IMR-90 (cell line): Measurements from ENCODE around the gene PYGL. TPM values are rescaled to one million over a fixed set of nuclear protein-coding genes. Genes with fewer than 3 reads are reported as not detected.

Experiments
- ATAC-seq: fragments of 200-7000 bp; cut with Tn5 transposase; 2 replicates; pipeline ENCODE4 v1.9.1; 2020; ENCODE audit warnings: low read depth, mild to moderate bottlenecking, moderate library complexity
- BruUV-seq: library from RNA; stranded (reverse); fragments of 400-500 nt; replicated peaks from 2 replicates; lab custom pipeline; 2021; lab: Mats Ljungman, UMichigan
- CTCF ChIA-PET: fragments of 300-600 bp; formaldehyde crosslinking; extraction: SDS; loops from one replicate; lab custom pipeline; 2021; ENCODE audit warnings: antibody characterized with exemption; lab: Yijun Ruan, JAX
- POLR2A ChIA-PET: fragments of 300-600 bp; sonication (Branson Sonifier 250); formaldehyde crosslinking; loops from one replicate; lab custom pipeline; 2022; ENCODE audit warnings: antibody characterized with exemption; ENCODE audit not compliant: unreplicated experiment; lab: Charles Lee
- DNase-seq: peaks from one replicate; pipeline ENCODE4 v3.0.0; 2013
- H2AFZ ChIP-seq: replicated peaks from 2 replicates; pipeline ENCODE3; 2013; ENCODE audit warnings: low read length, mild to moderate bottlenecking; ENCODE audit not compliant: poor library complexity
- H2AK5ac ChIP-seq: 2 replicates; pipeline ENCODE4 v1.6.1; 2013; ENCODE audit warnings: low read depth, low read length, inconsistent platforms
- H2AK9ac ChIP-seq: replicated peaks from 2 replicates; pipeline ENCODE3; 2013; ENCODE audit warnings: mild to moderate bottlenecking, low read depth, low read length, moderate library complexity; ENCODE audit not compliant: poor library complexity
- H2BK120ac ChIP-seq: 2 replicates; pipeline ENCODE4 v1.6.1; 2013; ENCODE audit warnings: low read depth, low read length, inconsistent platforms
- H2BK15ac ChIP-seq: 3 replicates; pipeline ENCODE4 v1.6.1; 2013; ENCODE audit warnings: low read depth, low read length, inconsistent platforms
- H2BK20ac ChIP-seq: 2 replicates; pipeline ENCODE4 v1.6.1; 2013; ENCODE audit warnings: low read depth, mild to moderate bottlenecking, inconsistent platforms, low read length, moderate library complexity
- H2BK5ac ChIP-seq: 2 replicates; pipeline ENCODE4 v1.6.1; 2013; ENCODE audit warnings: mild to moderate bottlenecking, low read depth, low read length, inconsistent platforms; ENCODE audit not compliant: poor library complexity, severe bottlenecking
- H3K14ac ChIP-seq: replicated peaks from 2 replicates; pipeline ENCODE4 v1.6.1; 2013; ENCODE audit warnings: low read depth, low read length, inconsistent platforms
- H3K18ac ChIP-seq: 2 replicates; pipeline ENCODE4 v1.6.1; 2013; ENCODE audit warnings: low read depth, low read length, control low read depth
- H3K23ac ChIP-seq: 2 replicates; pipeline ENCODE4 v1.6.1; 2013; ENCODE audit warnings: low read depth, low read length, inconsistent platforms
- H3K27ac ChIP-seq: 2 replicates; pipeline ENCODE4 v1.5.1; 2013; ENCODE audit warnings: mild to moderate bottlenecking, control low read depth, low read length; ENCODE audit not compliant: insufficient read depth
- H3K27me3 ChIP-seq: 2 replicates; pipeline ENCODE4 v1.6.1; 2013; ENCODE audit warnings: low read length; ENCODE audit not compliant: control insufficient read depth, insufficient read depth
- H3K36me3 ChIP-seq: 2 replicates; pipeline ENCODE4 v1.6.1; 2013; ENCODE audit warnings: low read length, mixed read lengths; ENCODE audit not compliant: control insufficient read depth, insufficient read depth
- H3K4ac ChIP-seq: 2 replicates; pipeline ENCODE4 v1.6.1; 2013; ENCODE audit warnings: low read depth, low read length, inconsistent platforms
- H3K4me1 ChIP-seq: 2 replicates; pipeline ENCODE4 v1.6.1; 2013; ENCODE audit warnings: low read length, mixed read lengths; ENCODE audit not compliant: control insufficient read depth, insufficient read depth
- H3K4me2 ChIP-seq: 2 replicates; pipeline ENCODE4 v1.6.1; 2013; ENCODE audit warnings: low read depth, mild to moderate bottlenecking, control low read depth, low read length, moderate library complexity
- H3K4me3 ChIP-seq: 2 replicates; pipeline ENCODE4 v1.5.1; 2013; ENCODE audit warnings: low read depth, mild to moderate bottlenecking, control low read depth, low read length, moderate library complexity; ENCODE audit not compliant: insufficient read depth
- H3K56ac ChIP-seq: 2 replicates; pipeline ENCODE4 v1.6.1; 2013; ENCODE audit warnings: low read length, inconsistent platforms; ENCODE audit not compliant: insufficient read depth; ENCODE audit errors: extremely low read depth
- H3K79me1 ChIP-seq, 2 experiments: 2 replicates each; pipeline ENCODE4 v1.6.1; 2013; ENCODE audit warnings: low read length in 2 of 2, inconsistent platforms in 1 of 2, low read depth in 1 of 2
- H3K9ac ChIP-seq: 2 replicates; pipeline ENCODE4 v1.6.1; 2013; ENCODE audit warnings: low read depth, low read length, control low read depth
- H3K9me1 ChIP-seq: 2 replicates; pipeline ENCODE4 v1.6.1; 2013; ENCODE audit warnings: low read length, inconsistent platforms; ENCODE audit not compliant: insufficient read depth
- H3K9me3 ChIP-seq: 2 replicates; pipeline ENCODE4 v1.6.1; 2013; ENCODE audit warnings: low read length; ENCODE audit not compliant: control insufficient read depth, insufficient read depth
- H4K20me1 ChIP-seq: 2 replicates; pipeline ENCODE4 v1.6.1; 2013; ENCODE audit warnings: low read length, inconsistent platforms; ENCODE audit not compliant: insufficient read depth
- H4K5ac ChIP-seq: 2 replicates; pipeline ENCODE4 v1.6.1; 2013; ENCODE audit warnings: mild to moderate bottlenecking, low read depth, low read length, control low read depth
- H4K8ac ChIP-seq, 2 experiments: 2 replicates each; pipeline ENCODE4 v1.6.1; 2013; ENCODE audit warnings: low read depth in 2 of 2, low read length in 2 of 2, control low read depth in 1 of 2, inconsistent platforms in 1 of 2
- H4K91ac ChIP-seq: 2 replicates; pipeline ENCODE4 v1.6.1; 2013; ENCODE audit warnings: low read depth, low read length, inconsistent platforms; ENCODE audit not compliant: insufficient read depth
- BHLHE40 ChIP-seq: fragments of 150-350 bp; IDR thresholded peaks from 2 replicates; pipeline ENCODE4 v1.6.1; 2016; ENCODE audit warnings: mild to moderate bottlenecking, low read depth, low read length
- CEBPB ChIP-seq: IDR thresholded peaks from 2 replicates; pipeline ENCODE4 v1.6.1; 2012; ENCODE audit warnings: low read depth, low read length, improper control_type of control experiment
- CHD1 ChIP-seq: IDR thresholded peaks from 2 replicates; pipeline ENCODE4 v1.6.1; 2012; ENCODE audit warnings: low read depth, low read length, improper control_type of control experiment
- CTCF ChIP-seq: conservative IDR thresholded peaks from 2 replicates; pipeline ENCODE4 v1.5.1; 2012; ENCODE audit warnings: mild to moderate bottlenecking, low read depth, low read length, improper control_type of control experiment
- ELK1 ChIP-seq: fragments of 150-350 bp; IDR thresholded peaks from 2 replicates; pipeline ENCODE4 v1.6.1; 2016; ENCODE audit warnings: low read depth, mild to moderate bottlenecking, low read length, moderate library complexity, borderline replicate concordance
- FOS ChIP-seq: fragments of 150-350 bp; IDR thresholded peaks from 2 replicates; pipeline ENCODE4 v1.6.1; 2016; ENCODE audit warnings: low read depth, low read length
- MAFK ChIP-seq: IDR thresholded peaks from 2 replicates; pipeline ENCODE4 v1.6.1; 2012; ENCODE audit warnings: low read depth, low read length, improper control_type of control experiment
- MAZ ChIP-seq: IDR thresholded peaks from 2 replicates; pipeline ENCODE4 v1.6.1; 2012; ENCODE audit warnings: low read depth, mild to moderate bottlenecking, low read length, improper control_type of control experiment, moderate library complexity, borderline replicate concordance
- MXI1 ChIP-seq: IDR thresholded peaks from 2 replicates; pipeline ENCODE4 v1.6.1; 2012; ENCODE audit warnings: low read depth, mild to moderate bottlenecking, low read length, moderate library complexity, borderline replicate concordance
- NFE2L2 ChIP-seq: fragments of 150-350 bp; IDR thresholded peaks from 2 replicates; pipeline ENCODE4 v1.6.1; 2016; ENCODE audit warnings: low read depth, mild to moderate bottlenecking, low read length
- POLR2A ChIP-seq: IDR thresholded peaks from 2 replicates; pipeline ENCODE4 v1.6.1; 2012; ENCODE audit warnings: mild to moderate bottlenecking, low read depth, low read length
- RAD21 ChIP-seq: IDR thresholded peaks from 2 replicates; pipeline ENCODE4 v1.6.1; 2012; ENCODE audit warnings: low read length, improper control_type of control experiment
- RCOR1 ChIP-seq: IDR thresholded peaks from 2 replicates; pipeline ENCODE4 v1.6.1; 2012; ENCODE audit warnings: mild to moderate bottlenecking, low read length, improper control_type of control experiment; ENCODE audit not compliant: insufficient replicate concordance
- RFX5 ChIP-seq: IDR thresholded peaks from 2 replicates; pipeline ENCODE4 v1.8.0; 2012; ENCODE audit warnings: low read depth, mild to moderate bottlenecking, low read length, moderate library complexity
- SMC3 ChIP-seq: fragments of 150-350 bp; IDR thresholded peaks from 2 replicates; pipeline ENCODE4 v1.6.1; 2016; ENCODE audit warnings: low read depth, mild to moderate bottlenecking, antibody characterized with exemption, low read length, moderate library complexity
- WGBS, 2 experiments: methylation state at CpG; one replicate each; pipeline versions ENCODE4 v1.1.5 to v1.1.7; 2013; ENCODE audit warnings: missing lambda C conversion rate in 2 of 2; ENCODE audit not compliant: insufficient read length in 1 of 2; ENCODE audit errors: extremely low coverage in 2 of 2; 5-methylcytosine and 5-hydroxymethylcytosine counted together
- dilution Hi-C: fragments of 300-500 bp; cut with HindIII; formaldehyde crosslinking; loops from one replicate; pipeline ENCODE4 v1.14.3; 2018; ENCODE audit warnings: low sequenced_read_pairs; ENCODE audit not compliant: unreplicated experiment
- in situ Hi-C: fragments of 300-500 bp; cut with MboI; formaldehyde crosslinking; loops from 3 replicates; pipeline ENCODE4 v1.14.3; 2019; ENCODE audit warnings: low sequenced_read_pairs, inconsistent platforms, mixed read lengths
- intact Hi-C: fragments of 100-400 bp; cut with micrococcal nuclease; formaldehyde crosslinking; loops from 2 replicates; pipeline ENCODE4 v1.10.0; 2022
- polyA plus RNA-seq, 3 experiments: library from polyadenylated mRNA; depleted of rRNA; stranded (reverse); fragments of >200 nt; gene quantifications; 2 replicates each; pipeline ENCODE4 v1.2.3, GENCODE V29; 2012; ENCODE audit warnings: low replicate concordance in 1 of 3
- total RNA-seq: library from RNA; depleted of rRNA; stranded (reverse); fragments of >200 nt; gene quantifications from 2 replicates; pipeline ENCODE4 v1.2.3, GENCODE V29; 2012
- TF ChIP-seq, protein P1 (sequence below): fragments of 150-350 bp; IDR thresholded peaks from 2 replicates; pipeline ENCODE4 v1.6.1; 2017; ENCODE audit warnings: mild to moderate bottlenecking, antibody characterized with exemption, low read length, low read depth

The PYGL gene
- total and polyA plus RNA-seq, 2 of the 4 experiments (the other 2 are of a cell fraction) = 52.3 to 70.4 TPM

GRCh38 chr14:50924843-50925242, 19.4 kb downstream of the PYGL start:
- ChIA-PET POLR2A (no interaction called here), CTCF (no interaction called here)
- no peaks in the 10 kb centered on the region for H3K9me3 ChIP-seq
- no peak overlapping the region for H3K4me2 ChIP-seq
- H3K4ac ChIP-seq = no peak overlapping the region
- WGBS, 2 experiments = no CpG with 5 or more reads among the region's 4 CpGs
- H3K9me1 ChIP-seq = peaks cover 12% of the 10 kb centered on the region
- ATAC-seq = no peak
- H3K18ac ChIP-seq = no peak overlapping the region
- no peaks in the 10 kb centered on the region for H4K20me1 ChIP-seq
- no peak overlapping the region for H3K4me3 ChIP-seq
- no peak for DNase-seq
- H2AFZ ChIP-seq = no peak overlapping the region
- no peak overlapping the region for H3K14ac ChIP-seq
- dilution Hi-C loops (no loop called here), in situ Hi-C loops (no loop called here), intact Hi-C loops (no loop called here)
- no peak overlapping the region for H3K56ac ChIP-seq
- no peak overlapping the region for H2AK5ac ChIP-seq
- no peak overlapping the region for H2BK5ac ChIP-seq
- no peak overlapping the region for H4K91ac ChIP-seq
- no peak overlapping the region for H2AK9ac ChIP-seq
- H3K23ac ChIP-seq = no peak overlapping the region
- no peak overlapping the region for H2BK120ac ChIP-seq
- no peak overlapping the region for H2BK15ac ChIP-seq
- no peak overlapping the region for H3K27ac ChIP-seq
- no peaks in the 10 kb centered on the region for H3K79me1 ChIP-seq
- no peak overlapping the region for H2BK20ac ChIP-seq
- H4K5ac ChIP-seq = no peak overlapping the region
- TF ChIP-seq POLR2A = no peak
- no peak for TF ChIP-seq MAFK
- no peak for TF ChIP-seq RAD21
- TF ChIP-seq CEBPB = no peak
- TF ChIP-seq FOS = no peak
- no peak for TF ChIP-seq SMC3
- TF ChIP-seq RFX5 = no peak
- no peak for TF ChIP-seq RCOR1
- TF ChIP-seq ELK1 = no peak
- TF ChIP-seq CHD1 = no peak
- no peak for TF ChIP-seq CTCF
- TF ChIP-seq, protein P1, sequence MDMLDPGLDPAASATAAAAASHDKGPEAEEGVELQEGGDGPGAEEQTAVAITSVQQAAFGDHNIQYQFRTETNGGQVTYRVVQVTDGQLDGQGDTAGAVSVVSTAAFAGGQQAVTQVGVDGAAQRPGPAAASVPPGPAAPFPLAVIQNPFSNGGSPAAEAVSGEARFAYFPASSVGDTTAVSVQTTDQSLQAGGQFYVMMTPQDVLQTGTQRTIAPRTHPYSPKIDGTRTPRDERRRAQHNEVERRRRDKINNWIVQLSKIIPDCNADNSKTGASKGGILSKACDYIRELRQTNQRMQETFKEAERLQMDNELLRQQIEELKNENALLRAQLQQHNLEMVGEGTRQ = no peak
- TF ChIP-seq MXI1 = no peak
- TF ChIP-seq NFE2L2 = no peak
- no peak for TF ChIP-seq MAZ
- no peak for TF ChIP-seq BHLHE40
- peaks cover 11% of the 10 kb centered on the region for H3K4me1 ChIP-seq
- H3K36me3 ChIP-seq = peaks cover 16% of the 10 kb centered on the region
- no TSS peak for BruUV-seq
- no peaks in the 10 kb centered on the region for H3K27me3 ChIP-seq
- H3K9ac ChIP-seq = no peak overlapping the region
- no peak overlapping the region for H4K8ac ChIP-seq
